Immature natural killer cell (primary cell): ENCODE data around the gene THSD8. TPM values are rescaled to one million over a fixed set of nuclear protein-coding genes. Genes with fewer than 3 reads are reported as not detected.
A peak's percentile ranks its signal among the peaks of the same experiment; 100 is the strongest.
"Not testable (repeated sequence)": the region's sequence is repeated elsewhere in the genome, so short reads cannot be mapped to it uniquely, and the experiment has no call there.

ENCODE experiments used
- DNase-seq, 3 donors: peaks; one replicate each; pipeline ENCODE4 v3.0.0; 2022; ENCODE audit warnings: mixed read lengths in 1 of 3
- H3K27ac Mint-ChIP-seq, 6 donors: one replicate each; pipeline ENCODE4 v1.8.0; 2020; ENCODE audit warnings: mixed read lengths in 6 of 6, mild to moderate bottlenecking in 5 of 6, inconsistent platforms in 4 of 6, moderate library complexity in 3 of 6
- H3K27me3 Mint-ChIP-seq, 3 donors: one replicate each; pipeline ENCODE4 v1.8.0; 2020 to 2021; ENCODE audit warnings: low read depth in 3 of 3, mild to moderate bottlenecking in 3 of 3, mixed read lengths in 3 of 3, moderate library complexity in 3 of 3, inconsistent platforms in 1 of 3
- H3K36me3 Mint-ChIP-seq, 3 donors: one replicate each; pipeline ENCODE4 v1.8.0; 2020; ENCODE audit warnings: mixed read lengths in 3 of 3, inconsistent platforms in 2 of 3, mild to moderate bottlenecking in 2 of 3
- H3K4me1 Mint-ChIP-seq, 2 donors: one replicate each; pipeline ENCODE4 v1.8.0; 2020; ENCODE audit warnings: inconsistent platforms in 2 of 2, mild to moderate bottlenecking in 2 of 2, mixed read lengths in 2 of 2, moderate library complexity in 1 of 2
- H3K4me3 Mint-ChIP-seq, 5 donors: one replicate each; pipeline ENCODE4 v1.8.0; 2020; ENCODE audit warnings: mild to moderate bottlenecking in 5 of 5, mixed read lengths in 5 of 5, inconsistent platforms in 3 of 5, moderate library complexity in 3 of 5
- H3K9me3 Mint-ChIP-seq, 6 donors: one replicate each; pipeline ENCODE4 v1.8.0; 2020; ENCODE audit warnings: mild to moderate bottlenecking in 6 of 6, mixed read lengths in 6 of 6, inconsistent platforms in 4 of 6, moderate library complexity in 3 of 6
- polyA plus RNA-seq, 3 donors: library from polyadenylated mRNA; unstranded; fragments of 300-500 nt; fragmentation: Illumina TruSeq; gene quantifications; one replicate each; pipeline ENCODE4 v1.2.3, GENCODE V29; 2021

THSD8 gene
- polyA plus RNA-seq, 3 donors from 2014 or later: 3.0 to 11.0 (median 4.5) TPM

DNA sequence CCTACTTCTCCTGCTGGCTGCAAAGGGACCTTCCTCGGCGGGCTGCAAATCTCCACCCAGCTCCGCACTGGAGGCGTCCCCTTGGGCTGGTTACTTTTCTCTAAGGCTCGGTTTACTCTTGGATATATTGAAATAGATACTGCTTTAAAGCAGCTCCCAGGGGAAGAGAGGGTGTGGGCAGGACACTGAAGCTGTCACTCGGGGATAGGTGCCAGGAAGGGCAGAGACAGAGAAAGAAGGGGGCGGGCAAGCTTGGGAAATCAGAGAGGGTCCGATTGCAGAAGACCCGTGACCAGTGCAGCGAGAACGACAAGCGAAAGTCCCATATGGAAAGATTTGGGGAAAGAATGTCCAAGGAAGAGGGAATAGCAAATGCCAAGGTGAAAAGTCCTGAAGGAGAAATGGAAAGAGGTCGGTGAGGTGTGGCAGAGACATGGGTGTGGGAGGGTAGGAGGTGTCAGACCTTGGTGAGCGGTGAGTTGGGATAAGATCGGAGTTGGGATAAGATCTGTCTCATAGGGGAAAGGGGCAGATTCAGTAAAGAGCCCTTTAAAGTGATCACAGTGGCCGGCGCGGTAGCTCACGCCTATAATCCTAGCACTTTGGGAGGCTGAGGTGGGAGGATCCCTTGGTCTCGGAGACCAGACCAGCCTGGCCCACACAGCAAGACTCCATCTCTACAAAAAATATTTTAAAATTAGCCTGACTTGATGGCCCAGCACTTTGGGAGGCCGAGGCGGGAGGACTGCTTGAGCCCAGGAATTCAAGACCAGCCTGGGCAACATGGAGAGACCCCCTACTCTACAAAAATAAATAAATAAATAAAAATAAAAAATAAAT is 618 bp downstream of the THSD8 start:
- Mint-ChIP-seq H3K27ac (peak overlapping the region in 2 of 6 donors; percentile 71 to 79), H3K27me3 (peaks cover 5 to 8% (median 7%) of the 10 kb centered on the region in 3 donors), H3K9me3 (no peaks in the 10 kb centered on the region), H3K36me3 (no peaks in the 10 kb centered on the region), H3K4me3 (peak overlapping the region; percentile 75 to 87 (median 80)), H3K4me1 (peaks cover 31% of the 10 kb centered on the region in 2 donors)
- no peak for DNase-seq

DNA sequence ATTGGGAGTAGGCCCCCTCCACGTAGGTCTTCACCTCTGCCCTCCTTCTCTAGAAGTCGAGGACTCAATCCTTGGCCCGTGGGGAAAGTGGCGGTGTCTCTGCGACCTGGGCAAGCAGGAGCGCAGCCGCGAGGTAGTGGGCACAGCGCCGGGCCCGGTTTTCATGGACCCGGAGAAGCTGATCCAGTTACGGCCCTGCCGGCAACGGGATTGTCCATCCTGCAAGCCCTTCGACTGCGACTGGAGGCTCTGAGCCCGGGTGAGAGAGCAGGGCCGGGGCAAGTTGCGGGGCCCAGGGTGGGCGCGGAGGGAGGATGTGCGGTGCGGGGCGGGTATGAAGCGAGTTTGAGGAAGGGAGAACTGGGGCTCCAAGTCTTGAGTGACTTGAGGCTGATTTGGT is 2.2 kb downstream of the THSD8 start:
- H3K27me3 Mint-ChIP-seq: peaks cover 5 to 8% (median 5%) of the 10 kb centered on the region in 3 donors
- H3K4me3 Mint-ChIP-seq: no peak overlapping the region
- H3K9me3 Mint-ChIP-seq: no peaks in the 10 kb centered on the region
- peaks cover 0 to 4% (median 0%) of the 10 kb centered on the region in 3 donors for H3K36me3 Mint-ChIP-seq
- no peak for DNase-seq
- H3K4me1 Mint-ChIP-seq: peaks cover 31% of the 10 kb centered on the region in 2 donors
- H3K27ac Mint-ChIP-seq: no peak overlapping the region

DNA sequence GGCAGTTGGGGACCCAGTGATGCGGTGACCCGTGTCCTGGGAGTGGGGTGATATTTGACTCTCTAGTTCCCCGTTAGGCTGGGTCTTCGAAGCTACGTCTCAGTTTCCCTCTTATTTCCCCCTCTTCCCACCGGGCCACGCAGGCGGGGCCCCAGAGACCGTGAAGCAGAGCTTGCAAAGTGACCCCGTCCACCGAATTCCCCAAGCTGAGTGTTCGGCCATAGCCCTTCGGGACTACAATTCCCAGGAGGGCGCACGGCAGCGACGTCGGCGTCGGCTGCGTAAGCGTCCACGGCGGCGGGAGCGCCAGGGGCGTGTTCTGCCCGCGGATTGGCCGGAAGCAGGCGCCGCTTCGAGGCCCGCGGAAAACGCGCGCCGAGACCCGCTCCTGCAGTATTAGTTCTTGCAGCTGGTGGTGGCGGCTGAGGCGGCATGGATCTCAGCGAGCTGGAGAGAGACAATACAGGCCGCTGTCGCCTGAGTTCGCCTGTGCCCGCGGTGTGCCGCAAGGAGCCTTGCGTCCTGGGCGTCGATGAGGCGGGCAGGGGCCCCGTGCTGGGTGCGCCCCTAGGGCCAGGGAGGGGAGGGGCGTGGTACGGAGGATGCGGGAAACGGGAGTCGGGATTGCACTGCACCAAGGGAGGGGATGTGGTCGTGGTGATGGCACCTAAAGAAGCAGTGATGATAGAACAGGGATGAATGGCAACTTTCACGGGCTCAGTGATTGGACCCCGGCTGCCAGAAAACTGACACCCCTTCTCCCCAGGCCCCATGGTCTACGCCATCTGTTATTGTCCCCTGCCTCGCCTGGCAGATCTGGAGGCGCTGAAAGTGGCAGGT is 4.6 kb downstream of the THSD8 start, which contains the start of gene RNASEH2A:
Gene RNASEH2A (plus strand): TSS at position 343 of the 840 bp plus-strand sequence. CDS start 90 bp downstream, at position 433.
- peak; percentile 82 to 83 (median 82) for DNase-seq
- Mint-ChIP-seq H3K27ac (peak within 1 kb of the TSS; percentile 81 to 94 (median 86)), H3K36me3 (peaks cover 0 to 4% (median 4%) of the 10 kb centered on the region in 3 donors), H3K9me3 (no peaks in the 10 kb centered on the region), H3K4me1 (peaks cover 20 to 23% of the 10 kb centered on the region in 2 donors), H3K27me3 (peaks cover 5 to 8% (median 5%) of the 10 kb centered on the region in 3 donors), H3K4me3 (peak within 1 kb of the TSS; percentile 90 to 96 (median 92))

DNA sequence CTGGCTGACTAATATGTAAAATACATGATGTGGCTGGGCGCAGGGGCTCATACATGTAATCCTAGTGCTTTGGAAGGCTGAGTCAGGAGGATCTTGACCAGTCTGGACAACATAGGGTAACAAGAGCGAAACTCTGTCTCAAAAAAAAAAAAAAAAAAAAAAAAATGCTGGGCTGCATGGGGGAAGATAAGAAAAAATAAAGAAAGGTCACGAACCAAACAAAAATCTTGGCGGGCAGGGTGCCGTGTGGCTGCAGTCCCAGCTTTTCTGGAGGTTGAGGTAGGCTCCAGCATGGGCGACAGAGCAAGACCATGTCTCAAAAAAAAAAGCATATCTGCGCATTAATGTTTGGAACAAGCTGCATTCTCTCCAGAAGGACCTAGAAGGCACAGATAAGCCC is 13.2 kb downstream of the THSD8 start:
- H3K4me1 Mint-ChIP-seq: no peaks in the 10 kb centered on the region
- H3K27me3 Mint-ChIP-seq: peaks cover 0 to 1% (median 0%) of the 10 kb centered on the region in 3 donors
- H3K9me3 Mint-ChIP-seq: no peaks in the 10 kb centered on the region
- no peak overlapping the region for H3K27ac Mint-ChIP-seq
- peaks cover 0 to 9% (median 0%) of the 10 kb centered on the region in 3 donors for H3K36me3 Mint-ChIP-seq
- H3K4me3 Mint-ChIP-seq: no peak overlapping the region
- no peak for DNase-seq

GRCh38 chr19:12817188-12817587 is 15.3 kb downstream of the THSD8 start:
- H3K4me1 Mint-ChIP-seq, DNase-seq, H3K27me3 Mint-ChIP-seq, H3K27ac Mint-ChIP-seq, H3K4me3 Mint-ChIP-seq, H3K36me3 Mint-ChIP-seq, H3K9me3 Mint-ChIP-seq: not testable (repeated sequence)

DNA sequence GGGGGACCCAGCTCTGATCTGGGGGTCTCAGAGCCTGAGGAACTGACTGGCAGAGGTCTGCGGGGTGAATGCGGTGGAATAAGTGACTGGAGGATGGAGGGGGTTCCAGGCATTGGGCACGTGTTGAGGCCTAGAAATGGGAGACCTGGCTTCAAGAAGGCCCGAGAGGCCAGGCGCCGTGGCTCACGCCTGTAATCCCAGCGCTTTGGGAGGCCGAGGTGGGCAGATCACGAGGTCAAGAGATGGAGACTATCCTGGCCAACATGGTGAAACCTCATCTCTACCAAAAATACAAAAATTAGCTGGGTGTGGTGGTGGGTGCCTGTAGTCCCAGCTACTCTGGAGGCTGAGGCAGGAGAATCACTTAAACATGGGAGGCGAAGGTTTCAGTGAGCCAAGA is 15.9 kb downstream of the THSD8 start:
- H3K4me1 Mint-ChIP-seq, H3K4me3 Mint-ChIP-seq, H3K27me3 Mint-ChIP-seq, H3K27ac Mint-ChIP-seq, DNase-seq, H3K9me3 Mint-ChIP-seq, H3K36me3 Mint-ChIP-seq: not testable (repeated sequence)

GRCh38 chr19:12821761-12822160 is 19.9 kb downstream of the THSD8 start:
- Mint-ChIP-seq H3K4me1 (peaks cover 4 to 7% of the 10 kb centered on the region in 2 donors), H3K4me3 (no peak overlapping the region), H3K9me3 (no peaks in the 10 kb centered on the region), H3K27me3 (peaks cover 0 to 7% (median 5%) of the 10 kb centered on the region in 3 donors), H3K36me3 (no peaks in the 10 kb centered on the region), H3K27ac (no peak overlapping the region)
- DNase-seq: no peak

DNA sequence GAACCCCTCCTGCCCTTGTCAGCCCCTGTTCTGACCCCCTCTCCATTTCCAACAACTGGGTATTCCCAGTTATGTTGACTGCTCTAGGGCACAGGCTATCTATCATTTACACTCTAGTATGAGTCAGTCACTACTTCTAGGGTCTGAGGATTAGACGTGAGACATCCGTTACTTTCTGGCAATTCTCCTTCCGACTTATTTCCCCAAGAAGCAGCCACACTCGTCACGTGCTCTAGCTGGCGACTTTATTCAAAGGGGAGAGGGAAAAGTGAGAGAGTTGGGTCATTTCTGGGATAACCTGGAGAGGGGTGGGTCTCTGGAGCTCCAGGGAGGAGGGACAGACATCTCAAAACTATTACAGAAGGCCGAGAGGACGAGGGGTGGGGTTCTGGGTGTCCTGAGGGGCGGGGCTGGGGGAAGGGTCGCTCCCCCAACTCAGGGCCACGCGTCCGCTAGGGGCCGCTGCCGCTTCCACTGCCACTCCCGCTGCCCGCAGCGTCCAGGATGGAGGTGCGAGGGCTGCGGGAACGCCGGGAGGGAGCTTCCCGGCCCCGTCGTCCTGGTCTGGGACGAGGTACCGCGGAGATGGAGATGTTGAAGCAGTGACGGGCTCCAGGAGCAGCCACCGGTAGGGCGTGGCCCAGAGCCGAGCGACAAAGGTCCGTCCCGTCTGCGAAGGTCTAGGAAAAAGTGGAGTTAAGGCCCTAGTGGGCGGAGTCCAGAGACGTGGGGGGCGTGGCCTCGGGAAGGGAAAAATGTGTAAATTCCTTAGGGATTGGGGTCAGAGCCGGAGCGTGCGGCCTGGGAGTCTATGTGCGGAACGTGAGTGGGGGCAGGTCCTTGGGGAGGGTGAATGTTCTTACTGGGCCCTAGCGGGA is 23.6 kb downstream of the THSD8 start:
- Mint-ChIP-seq H3K36me3 (no peaks in the 10 kb centered on the region), H3K9me3 (no peaks in the 10 kb centered on the region), H3K27ac (no peak overlapping the region), H3K27me3 (peaks cover 18 to 28% (median 18%) of the 10 kb centered on the region in 3 donors), H3K4me1 (peaks cover 4 to 7% of the 10 kb centered on the region in 2 donors), H3K4me3 (no peak overlapping the region)
- no peak for DNase-seq

DNA sequence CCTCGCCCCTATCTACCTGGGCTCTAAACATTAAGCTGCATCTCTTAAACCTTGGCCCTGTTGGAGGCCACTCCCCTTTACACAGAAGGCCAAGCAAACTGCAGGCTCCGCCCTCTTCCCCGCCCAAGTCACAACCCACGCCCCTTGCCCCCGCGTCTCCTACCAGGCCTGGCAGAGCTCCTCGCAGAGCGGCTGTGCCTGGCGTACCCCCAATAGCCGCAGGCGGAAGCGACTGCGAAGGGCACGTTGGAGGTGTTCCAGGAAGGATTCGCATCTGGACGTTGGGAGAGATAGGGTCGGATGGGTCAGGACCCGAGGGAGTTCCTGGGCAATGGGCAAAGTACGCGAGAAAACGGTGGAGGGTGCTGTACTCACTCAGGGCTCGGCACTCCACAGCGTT is 26.6 kb downstream of the THSD8 start:
- H3K27me3 Mint-ChIP-seq: peaks cover 30 to 56% (median 32%) of the 10 kb centered on the region in 3 donors
- H3K36me3 Mint-ChIP-seq: no peaks in the 10 kb centered on the region
- peaks cover 24 to 25% of the 10 kb centered on the region in 2 donors for H3K4me1 Mint-ChIP-seq
- H3K9me3 Mint-ChIP-seq: peaks cover 0 to 4% (median 0%) of the 10 kb centered on the region in 6 donors
- H3K4me3 Mint-ChIP-seq: no peak overlapping the region
- DNase-seq: no peak
- H3K27ac Mint-ChIP-seq: no peak overlapping the region

DNA sequence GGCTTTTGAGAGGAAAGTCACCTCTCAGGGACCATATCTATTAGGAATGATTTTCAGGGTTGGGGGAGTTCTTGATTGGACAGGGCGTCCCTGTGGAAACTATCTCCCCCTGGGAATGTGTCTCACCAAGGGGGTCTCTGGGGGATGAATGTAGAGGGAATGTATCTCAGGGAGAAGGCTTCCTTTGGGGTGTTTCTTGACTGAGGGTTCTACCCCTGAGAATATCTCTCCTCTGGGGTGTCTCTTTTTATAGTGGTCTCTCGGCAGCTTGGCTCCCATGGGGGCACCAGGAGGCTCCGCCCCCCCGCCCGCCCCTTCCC is 31.5 kb downstream of the THSD8 start:
- DNase-seq: no peak
- peaks cover 27 to 33% of the 10 kb centered on the region in 2 donors for H3K4me1 Mint-ChIP-seq
- no peaks in the 10 kb centered on the region for H3K36me3 Mint-ChIP-seq
- H3K4me3 Mint-ChIP-seq: peak overlapping the region; percentile 58 to 75 (median 65)
- H3K9me3 Mint-ChIP-seq: peaks cover 0 to 4% (median 0%) of the 10 kb centered on the region in 6 donors
- peak overlapping the region in 2 of 6 donors; percentile 19 to 24 for H3K27ac Mint-ChIP-seq
- peaks cover 42 to 66% (median 48%) of the 10 kb centered on the region in 3 donors for H3K27me3 Mint-ChIP-seq

GRCh38 chr19:12833738-12834565 is 32.1 kb downstream of the THSD8 start:
- peak; percentile 38 to 49 (median 40) for DNase-seq
- Mint-ChIP-seq H3K4me1 (peaks cover 31 to 35% of the 10 kb centered on the region in 2 donors), H3K36me3 (no peaks in the 10 kb centered on the region), H3K27me3 (peaks cover 37 to 64% (median 44%) of the 10 kb centered on the region in 3 donors), H3K9me3 (peaks cover 0 to 4% (median 0%) of the 10 kb centered on the region in 6 donors), H3K4me3 (peak overlapping the region; percentile 59 to 70 (median 64)), H3K27ac (peak overlapping the region in 2 of 6 donors; percentile 8 to 57)

DNA sequence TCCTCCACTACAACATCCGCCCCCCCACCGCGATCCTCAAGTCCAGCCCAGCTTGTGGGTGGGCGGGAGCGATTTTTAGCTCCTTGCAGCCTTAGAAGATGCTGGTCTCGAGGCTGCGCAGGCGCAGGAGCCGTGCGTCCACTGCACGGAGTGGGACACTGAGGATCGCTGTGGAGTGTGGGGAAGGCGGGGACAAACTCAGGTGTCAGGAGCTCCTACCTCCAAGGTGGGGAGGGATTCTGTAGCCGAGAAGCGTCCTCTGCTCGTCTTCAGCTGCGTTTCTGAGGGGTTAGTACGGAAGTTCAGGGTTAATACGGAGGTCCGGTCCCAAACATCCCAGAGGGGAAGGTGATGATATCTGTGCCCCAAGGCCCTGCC is 32.7 kb downstream of the THSD8 start, which contains the start of gene RTBDN:
Gene RTBDN (minus strand): TSS at position 14 of the 378 bp plus-strand sequence. CDS start 4,600 bp downstream, outside the sequence.
- Mint-ChIP-seq H3K27ac (peak within 1 kb of the TSS in 4 of 6 donors; percentile 8 to 57 (median 22)), H3K4me1 (peaks cover 37 to 40% of the 10 kb centered on the region in 2 donors), H3K27me3 (peaks cover 36 to 64% (median 42%) of the 10 kb centered on the region in 3 donors), H3K9me3 (peaks cover 0 to 4% (median 0%) of the 10 kb centered on the region in 6 donors), H3K36me3 (no peaks in the 10 kb centered on the region), H3K4me3 (peak within 1 kb of the TSS; percentile 59 to 75 (median 70))
- no peak for DNase-seq
